SK-N-SH (cell line): ENCODE data around the gene ASTN2.

Experiments
- CHD2 ChIP-seq: fragments of 150-350 bp; IDR thresholded peaks from 2 replicates; pipeline ENCODE4 v1.6.1; 2018; ENCODE audit warnings: low read length; ENCODE audit not compliant: partially characterized antibody
- EP300 ChIP-seq, 2 experiments: IDR thresholded peaks; 2 replicates each; pipeline versions ENCODE4 v1.4.0 to v1.6.1; 2012; ENCODE audit warnings: borderline replicate concordance in 1 of 2, low read depth in 1 of 2, low read length in 1 of 2
- FOSL2 ChIP-seq: IDR thresholded peaks from 2 replicates; pipeline ENCODE4 v1.4.0; 2012; ENCODE audit warnings: low read depth, mild to moderate bottlenecking, moderate library complexity, borderline replicate concordance
- GABPA ChIP-seq: IDR thresholded peaks from 2 replicates; pipeline ENCODE4 v1.4.0; 2012; ENCODE audit warnings: low read depth, mild to moderate bottlenecking
- GATA2 ChIP-seq: sonication (generic); formaldehyde crosslinking; IDR thresholded peaks from 2 replicates; pipeline ENCODE4 v1.5.0; 2020; ENCODE audit warnings: mild to moderate bottlenecking, missing genetic modification reagents
- RAD21 ChIP-seq: IDR thresholded peaks from 2 replicates; pipeline ENCODE4 v1.6.1; 2012; ENCODE audit warnings: mild to moderate bottlenecking, low read length
- RXRA ChIP-seq: IDR thresholded peaks from 2 replicates; pipeline ENCODE4 v1.4.0; 2012; ENCODE audit warnings: low read depth, mild to moderate bottlenecking, borderline replicate concordance
- TAF1 ChIP-seq: IDR thresholded peaks from 2 replicates; pipeline ENCODE4 v1.6.1; 2012; ENCODE audit warnings: low read depth, mild to moderate bottlenecking, low read length, moderate library complexity, borderline replicate concordance
- TF ChIP-seq, protein P1 (sequence below): fragments of 200-600 bp; sonication (generic); IDR thresholded peaks from 2 replicates; pipeline ENCODE4 v1.6.1; 2017; ENCODE audit warnings: antibody characterized with exemption, mild to moderate bottlenecking, moderate library complexity
- TF ChIP-seq, protein P2 (sequence below): IDR thresholded peaks from 2 replicates; pipeline ENCODE4 v1.6.1; 2012; ENCODE audit warnings: mild to moderate bottlenecking, low read depth, low read length, moderate library complexity
- TF ChIP-seq, protein P3 (sequence below): IDR thresholded peaks from 2 replicates; pipeline ENCODE4 v1.4.0; 2012; ENCODE audit warnings: low read depth, borderline replicate concordance

DNA sequence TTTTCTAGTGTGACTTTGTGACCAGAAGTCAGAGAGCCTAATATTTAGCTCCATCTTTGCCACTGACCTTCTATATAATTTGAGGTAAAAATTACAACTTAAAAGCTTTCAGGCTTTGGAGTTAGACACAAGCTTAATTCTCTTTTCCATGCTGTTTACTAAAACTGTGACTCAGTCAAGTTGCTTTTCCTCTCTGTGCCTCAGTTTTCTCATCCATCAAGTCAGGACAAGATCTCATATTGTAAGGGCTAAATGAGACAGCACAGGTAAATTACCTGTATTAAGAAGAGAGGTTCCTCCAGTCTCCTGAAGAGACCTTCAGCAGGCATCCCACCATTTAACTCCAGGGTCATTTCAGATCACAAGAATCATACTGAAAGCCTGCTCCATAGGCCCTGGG, 339.2 kb downstream of the ASTN2 start:
- TF ChIP-seq EP300 (IDR thresholded peaks at IDR 0.05; ENCODE audit: borderline replicate concordance in 1 of 2, low read depth in 1 of 2, low read length in 1 of 2): no peak
- TF ChIP-seq, protein P1, sequence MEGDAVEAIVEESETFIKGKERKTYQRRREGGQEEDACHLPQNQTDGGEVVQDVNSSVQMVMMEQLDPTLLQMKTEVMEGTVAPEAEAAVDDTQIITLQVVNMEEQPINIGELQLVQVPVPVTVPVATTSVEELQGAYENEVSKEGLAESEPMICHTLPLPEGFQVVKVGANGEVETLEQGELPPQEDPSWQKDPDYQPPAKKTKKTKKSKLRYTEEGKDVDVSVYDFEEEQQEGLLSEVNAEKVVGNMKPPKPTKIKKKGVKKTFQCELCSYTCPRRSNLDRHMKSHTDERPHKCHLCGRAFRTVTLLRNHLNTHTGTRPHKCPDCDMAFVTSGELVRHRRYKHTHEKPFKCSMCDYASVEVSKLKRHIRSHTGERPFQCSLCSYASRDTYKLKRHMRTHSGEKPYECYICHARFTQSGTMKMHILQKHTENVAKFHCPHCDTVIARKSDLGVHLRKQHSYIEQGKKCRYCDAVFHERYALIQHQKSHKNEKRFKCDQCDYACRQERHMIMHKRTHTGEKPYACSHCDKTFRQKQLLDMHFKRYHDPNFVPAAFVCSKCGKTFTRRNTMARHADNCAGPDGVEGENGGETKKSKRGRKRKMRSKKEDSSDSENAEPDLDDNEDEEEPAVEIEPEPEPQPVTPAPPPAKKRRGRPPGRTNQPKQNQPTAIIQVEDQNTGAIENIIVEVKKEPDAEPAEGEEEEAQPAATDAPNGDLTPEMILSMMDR: no peak
- TF ChIP-seq FOSL2: no peak
- TF ChIP-seq, protein P2, sequence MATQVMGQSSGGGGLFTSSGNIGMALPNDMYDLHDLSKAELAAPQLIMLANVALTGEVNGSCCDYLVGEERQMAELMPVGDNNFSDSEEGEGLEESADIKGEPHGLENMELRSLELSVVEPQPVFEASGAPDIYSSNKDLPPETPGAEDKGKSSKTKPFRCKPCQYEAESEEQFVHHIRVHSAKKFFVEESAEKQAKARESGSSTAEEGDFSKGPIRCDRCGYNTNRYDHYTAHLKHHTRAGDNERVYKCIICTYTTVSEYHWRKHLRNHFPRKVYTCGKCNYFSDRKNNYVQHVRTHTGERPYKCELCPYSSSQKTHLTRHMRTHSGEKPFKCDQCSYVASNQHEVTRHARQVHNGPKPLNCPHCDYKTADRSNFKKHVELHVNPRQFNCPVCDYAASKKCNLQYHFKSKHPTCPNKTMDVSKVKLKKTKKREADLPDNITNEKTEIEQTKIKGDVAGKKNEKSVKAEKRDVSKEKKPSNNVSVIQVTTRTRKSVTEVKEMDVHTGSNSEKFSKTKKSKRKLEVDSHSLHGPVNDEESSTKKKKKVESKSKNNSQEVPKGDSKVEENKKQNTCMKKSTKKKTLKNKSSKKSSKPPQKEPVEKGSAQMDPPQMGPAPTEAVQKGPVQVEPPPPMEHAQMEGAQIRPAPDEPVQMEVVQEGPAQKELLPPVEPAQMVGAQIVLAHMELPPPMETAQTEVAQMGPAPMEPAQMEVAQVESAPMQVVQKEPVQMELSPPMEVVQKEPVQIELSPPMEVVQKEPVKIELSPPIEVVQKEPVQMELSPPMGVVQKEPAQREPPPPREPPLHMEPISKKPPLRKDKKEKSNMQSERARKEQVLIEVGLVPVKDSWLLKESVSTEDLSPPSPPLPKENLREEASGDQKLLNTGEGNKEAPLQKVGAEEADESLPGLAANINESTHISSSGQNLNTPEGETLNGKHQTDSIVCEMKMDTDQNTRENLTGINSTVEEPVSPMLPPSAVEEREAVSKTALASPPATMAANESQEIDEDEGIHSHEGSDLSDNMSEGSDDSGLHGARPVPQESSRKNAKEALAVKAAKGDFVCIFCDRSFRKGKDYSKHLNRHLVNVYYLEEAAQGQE: no peak
- TF ChIP-seq GABPA: no peak
- TF ChIP-seq, protein P3, sequence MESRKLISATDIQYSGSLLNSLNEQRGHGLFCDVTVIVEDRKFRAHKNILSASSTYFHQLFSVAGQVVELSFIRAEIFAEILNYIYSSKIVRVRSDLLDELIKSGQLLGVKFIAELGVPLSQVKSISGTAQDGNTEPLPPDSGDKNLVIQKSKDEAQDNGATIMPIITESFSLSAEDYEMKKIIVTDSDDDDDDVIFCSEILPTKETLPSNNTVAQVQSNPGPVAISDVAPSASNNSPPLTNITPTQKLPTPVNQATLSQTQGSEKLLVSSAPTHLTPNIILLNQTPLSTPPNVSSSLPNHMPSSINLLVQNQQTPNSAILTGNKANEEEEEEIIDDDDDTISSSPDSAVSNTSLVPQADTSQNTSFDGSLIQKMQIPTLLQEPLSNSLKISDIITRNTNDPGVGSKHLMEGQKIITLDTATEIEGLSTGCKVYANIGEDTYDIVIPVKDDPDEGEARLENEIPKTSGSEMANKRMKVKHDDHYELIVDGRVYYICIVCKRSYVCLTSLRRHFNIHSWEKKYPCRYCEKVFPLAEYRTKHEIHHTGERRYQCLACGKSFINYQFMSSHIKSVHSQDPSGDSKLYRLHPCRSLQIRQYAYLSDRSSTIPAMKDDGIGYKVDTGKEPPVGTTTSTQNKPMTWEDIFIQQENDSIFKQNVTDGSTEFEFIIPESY: no peak
- no peak for TF ChIP-seq RXRA
- TF ChIP-seq CHD2: no peak
- no peak for TF ChIP-seq TAF1
- no peak for TF ChIP-seq RAD21
- no peak for TF ChIP-seq GATA2 (CRISPR knock-in tag)
